WTC11 (cell line): Measurements from ENCODE around the gene SLC7A5.

Experiments
- CREB1 ChIP-seq: sonication (generic); formaldehyde crosslinking; IDR thresholded peaks from 2 replicates; pipeline ENCODE4 v1.8.0; 2023; ENCODE audit warnings: mild to moderate bottlenecking, missing genetic modification reagents
- CTCF ChIP-seq: fragments of 200-600 bp; IDR thresholded peaks from 2 replicates; pipeline ENCODE4 v1.8.0; 2022; ENCODE audit warnings: antibody characterized with exemption
- FOXK1 ChIP-seq: sonication (generic); formaldehyde crosslinking; IDR thresholded peaks from 2 replicates; pipeline ENCODE4 v1.8.0; 2022; ENCODE audit warnings: mild to moderate bottlenecking, moderate library complexity, missing genetic modification reagents
- NR3C1 ChIP-seq: sonication (generic); formaldehyde crosslinking; conservative IDR thresholded peaks from 2 replicates; pipeline ENCODE4 v1.8.1; 2023; ENCODE audit warnings: low read depth, mild to moderate bottlenecking, missing genetic modification reagents
- PREB ChIP-seq: sonication (generic); formaldehyde crosslinking; IDR thresholded peaks from 2 replicates; pipeline ENCODE4 v1.8.1; 2022; ENCODE audit warnings: mild to moderate bottlenecking, missing genetic modification reagents, moderate library complexity, borderline replicate concordance
- ZBTB43 ChIP-seq: sonication (generic); formaldehyde crosslinking; IDR thresholded peaks from 2 replicates; pipeline ENCODE4 v1.8.1; 2023; ENCODE audit warnings: mild to moderate bottlenecking, missing genetic modification reagents

- TF ChIP-seq CREB1 (CRISPR knock-in tag) (no peak), CTCF (no peak), PREB (CRISPR knock-in tag) (no peak), FOXK1 (CRISPR knock-in tag) (no peak), NR3C1 (CRISPR knock-in tag) (no peak), ZBTB43 (no peak)
These were observed 21.3 kb downstream of the SLC7A5 start for GRCh38 chr16:87847785-87848675.
